Sigmoid colon (tissue), 4 donors: ENCODE results near the gene SLC25A1.

Experiments
- CTCF ChIP-seq, 4 experiments: fragments of 450-650 bp in 3 of 4; fragments of 200-600 bp in 1 of 4; IDR thresholded peaks; one replicate each; pipeline ENCODE4 v1.5.1; 2016 to 2019; ENCODE audit warnings: antibody characterized with exemption in 4 of 4, mild to moderate bottlenecking in 3 of 4, moderate library complexity in 2 of 4
- EP300 ChIP-seq, 4 donors: sonication (generic); formaldehyde crosslinking; IDR thresholded peaks; one replicate each; pipeline ENCODE4 v1.6.1; 2017; ENCODE audit warnings: antibody characterized with exemption in 4 of 4
- POLR2A ChIP-seq, 2 donors: fragments of 450-650 bp; IDR thresholded peaks; one replicate each; pipeline ENCODE4 v1.6.1; 2016; ENCODE audit warnings: antibody characterized with exemption in 2 of 2, mild to moderate bottlenecking in 2 of 2, moderate library complexity in 2 of 2

GRCh38 chr22:19167106-19167869 is 11.2 kb downstream of the SLC25A1 start:
- no peak for TF ChIP-seq CTCF (IDR thresholded peaks at IDR 0.05)
- no peak for TF ChIP-seq EP300 (IDR thresholded peaks at IDR 0.05)
- TF ChIP-seq POLR2A (IDR thresholded peaks at IDR 0.05), result no peak
